Activated CD4-positive, alpha-beta memory T cell treated with anti-CD3 and anti-CD28 coated beads, Interleukin-2, amount 10 ng/mL, durations not matched to agents 7 days and 5 days (primary cell): ENCODE measurements around the gene RIMBP2. TPM values are rescaled to one million over a fixed set of nuclear protein-coding genes. Genes with fewer than 3 reads are reported as not detected.
"Not testable (repeated sequence)": the region's sequence is repeated elsewhere in the genome, so short reads cannot be mapped to it uniquely, and the experiment has no call there.

Source experiments
- CTCF ChIA-PET: fragments of 350-600 bp; sonication (Branson Sonifier 250); formaldehyde crosslinking; loops from one replicate; lab custom pipeline; 2021; ENCODE audit warnings: antibody characterized with exemption, inconsistent platforms; lab: Charles Lee
- POLR2A ChIA-PET: fragments of 350-600 bp; sonication (Branson Sonifier 250); formaldehyde crosslinking; loops from one replicate; lab custom pipeline; 2021; ENCODE audit warnings: antibody characterized with exemption; lab: Charles Lee
- DNase-seq: peaks from one replicate; pipeline ENCODE4 v3.0.0-alpha.2; 2020
- H3K27ac Mint-ChIP-seq: one replicate; pipeline ENCODE4 v1.8.0; 2021; ENCODE audit warnings: mild to moderate bottlenecking, mixed read lengths
- H3K27me3 Mint-ChIP-seq: one replicate; pipeline ENCODE4 v1.8.0; 2021; ENCODE audit warnings: mixed read lengths
- H3K36me3 Mint-ChIP-seq: one replicate; pipeline ENCODE4 v1.8.0; 2021; ENCODE audit warnings: low read depth, mixed read lengths
- H3K4me1 Mint-ChIP-seq: one replicate; pipeline ENCODE4 v1.8.0; 2021; ENCODE audit warnings: mixed read lengths
- H3K4me3 Mint-ChIP-seq: one replicate; pipeline ENCODE4 v1.8.0; 2021; ENCODE audit warnings: mild to moderate bottlenecking, mixed read lengths
- H3K9me3 Mint-ChIP-seq: one replicate; pipeline ENCODE4 v1.8.0; 2021; ENCODE audit warnings: mixed read lengths
- total RNA-seq, 2 experiments: library from RNA; stranded (reverse); gene quantifications; one replicate each; pipeline ENCODE4 v1.2.3, GENCODE V29; 2021

RIMBP2 gene
- total RNA-seq, 2 experiments from 2014 or later: not detected

DNA sequence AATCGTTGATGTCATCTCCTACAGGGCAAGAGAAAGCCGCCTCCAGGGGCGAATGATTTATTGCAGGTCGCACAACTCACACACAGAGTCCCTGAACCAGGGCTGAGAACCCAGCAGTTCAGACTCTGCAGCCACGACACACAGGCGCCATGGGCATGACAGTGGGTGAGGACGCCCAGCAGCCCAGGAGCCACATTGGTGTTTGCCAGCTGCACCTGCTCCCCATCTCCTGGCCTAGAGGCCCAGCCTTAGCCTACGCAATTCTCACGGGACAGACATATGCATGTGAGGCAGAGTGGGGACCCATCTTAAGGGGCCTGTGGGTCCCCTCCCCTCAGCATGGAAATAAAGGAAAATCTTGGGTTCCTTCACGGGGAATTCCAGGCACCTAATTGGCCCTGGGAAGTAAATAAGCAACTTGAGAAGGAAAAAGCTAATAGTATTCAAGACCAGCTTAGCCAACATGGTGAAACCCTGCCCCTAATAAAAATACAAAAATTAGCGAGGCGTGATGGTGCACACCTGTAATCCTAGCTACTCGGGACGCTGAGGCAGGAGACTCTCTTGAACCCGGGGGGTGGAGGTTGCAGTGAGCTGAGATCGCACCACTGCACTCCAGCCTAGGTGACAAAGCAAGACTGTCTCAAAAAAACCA lies 69.3 kb downstream of the RIMBP2 start:
- ChIA-PET POLR2A (no interaction called here), CTCF (no interaction called here)
- DNase-seq: no peak
- Mint-ChIP-seq H3K36me3 (no peaks in the 10 kb centered on the region), H3K27me3 (no peaks in the 10 kb centered on the region), H3K9me3 (no peaks in the 10 kb centered on the region), H3K4me1 (no peaks in the 10 kb centered on the region), H3K27ac (no peak overlapping the region), H3K4me3 (no peak overlapping the region)

DNA sequence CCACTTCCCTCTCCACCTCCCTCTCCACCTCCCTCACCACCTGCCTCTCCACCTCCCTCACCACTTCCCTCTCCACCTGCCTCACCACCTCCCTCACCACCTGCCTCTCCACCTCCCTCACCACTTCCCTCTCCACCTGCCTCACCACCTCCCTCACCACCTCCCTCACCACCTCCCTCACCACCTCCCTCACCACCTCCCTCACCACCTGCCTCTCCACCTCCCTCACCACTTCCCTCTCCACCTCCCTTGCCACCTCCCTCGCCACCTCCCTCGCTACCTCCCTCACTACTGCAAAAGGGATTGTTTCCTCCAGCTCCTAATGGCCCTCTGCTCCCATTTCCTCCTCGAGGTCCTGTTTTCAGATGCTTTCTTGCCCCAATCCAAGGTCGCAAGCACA lies 69.9 kb downstream of the RIMBP2 start:
- H3K4me1 Mint-ChIP-seq, H3K27me3 Mint-ChIP-seq, CTCF ChIA-PET, DNase-seq, H3K9me3 Mint-ChIP-seq, H3K27ac Mint-ChIP-seq, H3K36me3 Mint-ChIP-seq, H3K4me3 Mint-ChIP-seq, POLR2A ChIA-PET: not testable (repeated sequence)

GRCh38 chr12:130645751-130646150 lies 70.3 kb downstream of the RIMBP2 start:
- CTCF ChIA-PET: no interaction called here
- DNase-seq: no peak
- no peaks in the 10 kb centered on the region for H3K4me1 Mint-ChIP-seq
- H3K9me3 Mint-ChIP-seq: no peaks in the 10 kb centered on the region
- H3K27me3 Mint-ChIP-seq: no peaks in the 10 kb centered on the region
- POLR2A ChIA-PET: no interaction called here
- H3K27ac Mint-ChIP-seq: no peak overlapping the region
- no peaks in the 10 kb centered on the region for H3K36me3 Mint-ChIP-seq
- no peak overlapping the region for H3K4me3 Mint-ChIP-seq

GRCh38 chr12:130644566-130644965 lies 71.5 kb downstream of the RIMBP2 start:
- H3K27me3 Mint-ChIP-seq: no peaks in the 10 kb centered on the region
- no peak for DNase-seq
- H3K27ac Mint-ChIP-seq: no peak overlapping the region
- H3K4me3 Mint-ChIP-seq: no peak overlapping the region
- POLR2A ChIA-PET: no interaction called here
- H3K4me1 Mint-ChIP-seq: no peaks in the 10 kb centered on the region
- H3K36me3 Mint-ChIP-seq: no peaks in the 10 kb centered on the region
- CTCF ChIA-PET: no interaction called here
- H3K9me3 Mint-ChIP-seq: no peaks in the 10 kb centered on the region

DNA sequence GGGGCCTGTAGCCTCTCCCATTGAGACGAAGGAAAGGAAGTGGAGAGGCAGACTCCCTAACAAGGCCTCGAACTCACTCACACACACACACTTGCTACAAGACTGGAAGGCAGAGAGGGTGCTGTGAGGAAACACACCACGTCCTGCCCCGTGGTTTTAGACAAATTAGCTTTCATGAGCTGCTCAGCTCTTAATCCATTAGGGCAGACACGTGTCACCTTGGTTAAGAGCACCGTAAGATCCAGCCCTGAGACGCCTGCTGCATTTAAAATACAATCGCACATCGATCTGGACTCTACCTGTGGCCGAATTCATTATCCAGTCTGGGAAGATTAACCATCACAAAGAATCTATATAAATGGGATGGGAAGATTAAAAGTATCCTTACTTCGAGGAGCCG lies 72.0 kb downstream of the RIMBP2 start:
- no peaks in the 10 kb centered on the region for H3K27me3 Mint-ChIP-seq
- no peaks in the 10 kb centered on the region for H3K4me1 Mint-ChIP-seq
- H3K36me3 Mint-ChIP-seq: no peaks in the 10 kb centered on the region
- DNase-seq: no peak
- no peak overlapping the region for H3K4me3 Mint-ChIP-seq
- H3K27ac Mint-ChIP-seq: no peak overlapping the region
- ChIA-PET CTCF (no interaction called here), POLR2A (no interaction called here)
- H3K9me3 Mint-ChIP-seq: no peaks in the 10 kb centered on the region

DNA sequence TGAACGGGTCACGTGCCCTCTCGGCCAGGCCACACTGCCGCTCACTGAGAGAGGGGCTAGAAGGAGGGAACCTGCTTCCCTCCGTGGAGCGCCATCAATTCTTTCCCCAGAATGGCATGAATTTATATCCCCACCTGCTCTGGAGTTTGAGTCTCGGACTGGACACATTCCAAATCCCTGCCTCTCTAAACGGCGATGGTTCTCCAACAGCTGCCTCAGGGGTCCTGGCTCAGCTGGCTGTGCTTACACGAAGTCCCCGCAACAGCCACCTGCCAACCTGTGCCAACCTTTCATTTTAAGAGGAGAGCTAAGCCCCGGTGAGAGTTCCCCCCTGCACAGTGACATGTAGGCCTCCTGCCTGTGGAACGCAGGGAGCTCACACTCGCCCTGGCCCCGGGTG lies 73.2 kb downstream of the RIMBP2 start:
- no peak for DNase-seq
- H3K9me3 Mint-ChIP-seq: no peaks in the 10 kb centered on the region
- CTCF ChIA-PET: no interaction called here
- no peaks in the 10 kb centered on the region for H3K4me1 Mint-ChIP-seq
- H3K27me3 Mint-ChIP-seq: no peaks in the 10 kb centered on the region
- no peak overlapping the region for H3K27ac Mint-ChIP-seq
- H3K4me3 Mint-ChIP-seq: no peak overlapping the region
- no peaks in the 10 kb centered on the region for H3K36me3 Mint-ChIP-seq
- POLR2A ChIA-PET: no interaction called here

GRCh38 chr12:130641533-130642184 lies 74.4 kb downstream of the RIMBP2 start:
- Mint-ChIP-seq H3K4me3 (no peak overlapping the region), H3K4me1 (no peaks in the 10 kb centered on the region), H3K27me3 (no peaks in the 10 kb centered on the region), H3K36me3 (no peaks in the 10 kb centered on the region), H3K27ac (no peak overlapping the region), H3K9me3 (no peaks in the 10 kb centered on the region)
- ChIA-PET POLR2A (no interaction called here), CTCF (no interaction called here)
- no peak for DNase-seq

GRCh38 chr12:130640901-130641300 lies 75.2 kb downstream of the RIMBP2 start:
- Mint-ChIP-seq H3K27me3 (no peaks in the 10 kb centered on the region), H3K9me3 (no peaks in the 10 kb centered on the region), H3K4me3 (no peak overlapping the region), H3K4me1 (no peaks in the 10 kb centered on the region), H3K27ac (no peak overlapping the region), H3K36me3 (no peaks in the 10 kb centered on the region)
- ChIA-PET POLR2A (no interaction called here), CTCF (no interaction called here)
- no peak for DNase-seq

GRCh38 chr12:130640496-130640895 lies 75.6 kb downstream of the RIMBP2 start:
- Mint-ChIP-seq H3K36me3 (no peaks in the 10 kb centered on the region), H3K9me3 (no peaks in the 10 kb centered on the region), H3K4me3 (no peak overlapping the region), H3K27me3 (no peaks in the 10 kb centered on the region), H3K27ac (no peak overlapping the region), H3K4me1 (no peaks in the 10 kb centered on the region)
- CTCF ChIA-PET: no interaction called here
- no peak for DNase-seq
- POLR2A ChIA-PET: no interaction called here

DNA sequence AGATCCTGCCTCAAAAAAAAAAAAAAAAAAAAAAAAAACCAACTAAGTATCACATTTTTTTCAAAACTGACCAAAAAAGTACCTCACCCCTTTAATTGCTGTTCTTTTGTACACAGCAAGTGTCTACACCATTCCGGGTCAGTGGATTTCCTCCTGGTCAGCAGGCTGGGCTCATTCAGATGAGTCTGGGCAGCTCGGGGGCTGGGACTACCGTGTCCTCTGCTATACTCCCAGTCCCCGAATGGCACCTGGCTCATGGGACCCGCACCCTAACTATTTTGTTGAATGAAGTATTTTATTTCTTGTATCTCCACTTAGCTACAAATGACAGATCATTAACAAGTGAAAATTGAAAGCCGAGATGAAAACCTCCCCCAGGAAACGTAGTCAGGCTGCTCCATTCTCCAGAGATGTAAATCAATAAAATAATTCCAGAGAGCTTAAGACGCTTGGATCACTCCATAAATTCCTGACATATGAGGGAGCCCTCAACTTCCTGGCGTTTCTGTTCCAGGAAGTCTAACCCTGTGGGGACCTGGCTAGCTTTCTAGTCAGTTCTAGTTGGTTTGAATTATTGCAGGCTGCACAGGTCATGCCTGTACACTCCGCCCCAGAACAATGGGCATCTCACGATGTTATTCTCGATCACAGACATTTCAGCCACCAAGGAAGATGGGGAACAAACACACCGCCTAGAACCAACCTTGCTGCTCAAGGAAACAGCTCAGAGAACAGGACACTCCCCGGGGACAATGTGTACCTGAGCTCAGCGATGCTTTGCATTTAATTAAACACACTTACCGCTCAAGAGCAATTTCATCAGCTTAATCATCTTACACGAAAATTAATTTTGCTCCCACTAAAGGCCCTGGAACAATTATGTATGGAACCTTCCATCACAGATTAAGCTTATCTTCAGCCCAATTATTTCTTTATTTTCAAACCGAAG lies 76.3 kb downstream of the RIMBP2 start:
- Mint-ChIP-seq H3K36me3 (no peaks in the 10 kb centered on the region), H3K4me3 (no peak overlapping the region), H3K9me3 (no peaks in the 10 kb centered on the region), H3K27me3 (no peaks in the 10 kb centered on the region), H3K27ac (no peak overlapping the region), H3K4me1 (no peaks in the 10 kb centered on the region)
- no peak for DNase-seq
- ChIA-PET POLR2A (no interaction called here), CTCF (no interaction called here)

GRCh38 chr12:130636370-130636769 lies 79.7 kb downstream of the RIMBP2 start:
- no peaks in the 10 kb centered on the region for H3K4me1 Mint-ChIP-seq
- POLR2A ChIA-PET: no interaction called here
- H3K4me3 Mint-ChIP-seq: no peak overlapping the region
- no peak for DNase-seq
- CTCF ChIA-PET: no interaction called here
- H3K9me3 Mint-ChIP-seq: no peaks in the 10 kb centered on the region
- H3K36me3 Mint-ChIP-seq: no peaks in the 10 kb centered on the region
- H3K27me3 Mint-ChIP-seq: peaks cover 2% of the 10 kb centered on the region
- no peak overlapping the region for H3K27ac Mint-ChIP-seq

GRCh38 chr12:130634866-130635265 lies 81.2 kb downstream of the RIMBP2 start:
- no peak for DNase-seq
- Mint-ChIP-seq H3K36me3 (no peaks in the 10 kb centered on the region), H3K4me1 (no peaks in the 10 kb centered on the region), H3K27me3 (peaks cover 2% of the 10 kb centered on the region), H3K9me3 (no peaks in the 10 kb centered on the region), H3K27ac (no peak overlapping the region), H3K4me3 (no peak overlapping the region)
- CTCF ChIA-PET: no interaction called here
- POLR2A ChIA-PET: no interaction called here

- Mint-ChIP-seq H3K4me1 (no peaks in the 10 kb centered on the region), H3K27ac (no peak overlapping the region), H3K4me3 (no peak overlapping the region), H3K27me3 (peaks cover 2% of the 10 kb centered on the region), H3K36me3 (no peaks in the 10 kb centered on the region), H3K9me3 (no peaks in the 10 kb centered on the region)
- DNase-seq: no peak
- CTCF ChIA-PET: no interaction called here
- POLR2A ChIA-PET: no interaction called here
These were observed 82.3 kb downstream of the RIMBP2 start for GRCh38 chr12:130633771-130634170.
